Adrenal gland (tissue), 12 donors: ENCODE data around the gene ZNF480. TPM values are rescaled to one million over a fixed set of nuclear protein-coding genes. Genes with fewer than 3 reads are reported as not detected.

Experiments used
- DNase-seq, 7 donors: peaks; one replicate each; pipeline ENCODE4 v3.0.0-alpha.2; 2019 to 2020
- H3K27ac ChIP-seq, 5 donors: fragments of 200-600 bp; sonication (generic) in 4 of 5; 1 replicate in 3 of 5; 2 replicates in 2 of 5; pipeline versions ENCODE4 v1.5.1 to v1.8.0; 2016 to 2020; ENCODE audit warnings: mild to moderate bottlenecking in 1 of 5
- H3K27me3 ChIP-seq: fragments of 200-600 bp; 2 replicates; pipeline ENCODE4 v1.8.0; 2021
- H3K36me3 ChIP-seq, 2 donors: fragments of 200-600 bp; replicated peaks in 1 of 2; 1 replicate in 1 of 2; 2 replicates in 1 of 2; pipeline versions ENCODE4 v1.5.1 to v1.8.0; 2018 to 2022
- H3K4me1 ChIP-seq, 2 donors: fragments of 200-600 bp; replicated peaks in 1 of 2; 1 replicate in 1 of 2; 2 replicates in 1 of 2; pipeline versions ENCODE4 v1.5.1 to v1.8.0; 2018 to 2021
- H3K4me3 ChIP-seq, 4 donors: fragments of 200-600 bp; sonication (generic) in 3 of 4; one replicate each; pipeline ENCODE4 v1.5.1; 2016 to 2018
- H3K9me3 ChIP-seq, 3 donors: fragments of 200-600 bp; sonication (generic) in 1 of 3; replicated peaks in 1 of 3; 1 replicate in 2 of 3; 2 replicates in 1 of 3; pipeline versions ENCODE4 v1.5.1 to v1.8.0; 2016 to 2021
- CTCF ChIP-seq, 6 experiments: fragments of 450-650 bp in 4 of 6; fragments of 200-600 bp in 2 of 6; sonication (generic) in 1 of 6; IDR thresholded peaks; 1 replicate in 5 of 6; 2 replicates in 1 of 6; pipeline versions ENCODE4 v1.5.1 to v1.8.0; 2016 to 2021; ENCODE audit warnings: antibody characterized with exemption in 6 of 6, mild to moderate bottlenecking in 2 of 6, moderate library complexity in 1 of 6
- POLR2A ChIP-seq, 2 donors: fragments of 450-650 bp; IDR thresholded peaks; one replicate each; pipeline ENCODE4 v1.6.1; 2017; ENCODE audit warnings: antibody characterized with exemption in 2 of 2, mild to moderate bottlenecking in 2 of 2, moderate library complexity in 1 of 2
- WGBS, 4 donors: extraction: QIAGEN DNeasy Blood & Tissue Kit in 2 of 4; methylation state at CpG; one replicate each; pipeline versions ENCODE4 v1.1.5 to v1.1.7; 2013 to 2017; 5-methylcytosine and 5-hydroxymethylcytosine counted together
- intact Hi-C, 2 donors: fragments of 100-400 bp; cut with DNase I; formaldehyde crosslinking; loops; one replicate each; pipeline versions ENCODE4 v1.14.1 to v1.15.0; 2022 to 2023
- polyA plus RNA-seq, 3 donors: library from polyadenylated mRNA; stranded (reverse); fragments of 200-250 nt in 2 of 3; fragments of 350-450 nt in 1 of 3; fragmentation: Illumina TruSeq in 1 of 3; extraction: RNeasy Lipid Tissue Mini Kit (QIAGEN cat#74804) in 1 of 3; gene quantifications; one replicate each; pipeline ENCODE4 v1.2.3, GENCODE V29; 2013 to 2014
- total RNA-seq, 9 donors: library from RNA; depleted of rRNA in 4 of 9; stranded (reverse); fragments of >200 nt in 4 of 9; fragments of 120-200 nt in 1 of 9; fragmentation: NEBNext Ultra II Directional in 1 of 9; extraction: Animal tissue kit (Norgen Biotek cat#: 25700) in 1 of 9; gene quantifications; one replicate each; pipeline versions ENCODE4 v1.1.0 to v1.2.4, GENCODE V29; 2013 to 2023
- donor health status: healthy with polysubstance abuse.
- donor health status: Bipolar disorder and iron deficiency.
- donor health status: DM: yes; HTN: yes; CAD: no.
- donor health status: DM: no; HTN: no; CAD: no.
- donor health status: DM: no; HTN: no; CAD: no.
- donor health status: DM: yes; HTN: yes; CAD: no.

The ZNF480 gene
- total and polyA plus RNA-seq, 12 donors: 2.1 to 16.3 (median 9.5) TPM

GRCh38 chr19:52343548-52343947 lies 46.6 kb downstream of the ZNF480 start:
- Histone ChIP-seq H3K4me1 (no peaks in the 10 kb centered on the region), H3K27me3 (no peaks in the 10 kb centered on the region), H3K36me3 (no peaks in the 10 kb centered on the region), H3K4me3 (no peak overlapping the region), H3K9me3 (no peaks in the 10 kb centered on the region), H3K27ac (no peak overlapping the region)
- DNase-seq: peak; percentile 34 to 88 (median 68)
- WGBS, 4 donors: 23 to 39% (median 24%) methylated on average over 4 to 8 of the region's 8 CpGs
- intact Hi-C loops: no loop called here
- no peak for TF ChIP-seq POLR2A (IDR thresholded peaks at IDR 0.05)
- peak; percentile 31 to 62 (median 56) for TF ChIP-seq CTCF (IDR thresholded peaks at IDR 0.05)

GRCh38 chr19:52345162-52345561 lies 48.2 kb downstream of the ZNF480 start:
- H3K27me3 ChIP-seq: no peaks in the 10 kb centered on the region

GRCh38 chr19:52351512-52351911 lies 54.5 kb downstream of the ZNF480 start:
- H3K9me3 ChIP-seq: no peaks in the 10 kb centered on the region
- H3K4me1 ChIP-seq: no peaks in the 10 kb centered on the region
- TF ChIP-seq CTCF (IDR thresholded peaks at IDR 0.05) (no peak), POLR2A (IDR thresholded peaks at IDR 0.05) (no peak)
- no peak for DNase-seq
- no peaks in the 10 kb centered on the region for H3K27me3 ChIP-seq
- H3K27ac ChIP-seq: no peak overlapping the region
- 79 to 89% (median 84%) methylated on average over 7 to 9 of the region's 9 CpGs for WGBS, 4 donors
- peaks cover 0 to 40% of the 10 kb centered on the region in 2 donors for H3K36me3 ChIP-seq
- no peak overlapping the region for H3K4me3 ChIP-seq
- intact Hi-C loops: no loop called here

More at GRCh38 chr19:52345162-52345561, 48.2 kb downstream of the ZNF480 start:
- H3K4me3 ChIP-seq: no peak overlapping the region
- H3K27ac ChIP-seq: no peak overlapping the region
- no peaks in the 10 kb centered on the region for H3K4me1 ChIP-seq
- intact Hi-C loops: no loop called here
- no peaks in the 10 kb centered on the region for H3K9me3 ChIP-seq
- peaks cover 0 to 13% of the 10 kb centered on the region in 2 donors for H3K36me3 ChIP-seq
- 86 to 93% (median 89%) methylated on average over 6 of the region's 6 CpGs for WGBS, 4 donors
- no peak for DNase-seq
- no peak for TF ChIP-seq CTCF (IDR thresholded peaks at IDR 0.05)
- TF ChIP-seq POLR2A (IDR thresholded peaks at IDR 0.05): no peak

- H3K4me3 ChIP-seq: no peak overlapping the region
- H3K27me3 ChIP-seq: no peaks in the 10 kb centered on the region
- intact Hi-C loops: no loop called here
- peaks cover 0 to 45% (median 14%) of the 10 kb centered on the region in 3 donors for H3K9me3 ChIP-seq
- DNase-seq: no peak
- peaks cover 0 to 6% of the 10 kb centered on the region in 2 donors for H3K36me3 ChIP-seq
- no peak overlapping the region for H3K27ac ChIP-seq
- peaks cover 5% of the 10 kb centered on the region in 2 donors for H3K4me1 ChIP-seq
- TF ChIP-seq POLR2A (IDR thresholded peaks at IDR 0.05) (no peak), CTCF (IDR thresholded peaks at IDR 0.05) (no peak)
- WGBS, 4 donors: 95 to 97% (median 96%) methylated on average over 8 of the region's 8 CpGs
Measured at GRCh38 chr19:52366414-52366824, 69.5 kb downstream of the ZNF480 start.
